ENCODE measurements around the gene MACROD2.
A peak's percentile ranks its signal among the peaks of the same experiment; 100 is the strongest.

Gene MACROD2

GRCh38 chr20:14932040-14932439 lies 936.7 kb downstream of the MACROD2 start:
- no peak for DNase-seq

GRCh38 chr20:14935285-14935684 lies 940.0 kb downstream of the MACROD2 start:
- DNase-seq = no peak

GRCh38 chr20:14937021-14937420 lies 941.7 kb downstream of the MACROD2 start:
- no peak for DNase-seq

- DNase-seq = no peak
Measured at GRCh38 chr20:14937846-14938245, 942.5 kb downstream of the MACROD2 start.

GRCh38 chr20:14947536-14947935 lies 952.2 kb downstream of the MACROD2 start:
- DNase-seq = no peak

- DNase-seq = no peak
Measured at GRCh38 chr20:14947946-14948345, 952.6 kb downstream of the MACROD2 start.

GRCh38 chr20:14948416-14948815 lies 953.1 kb downstream of the MACROD2 start:
- no peak for DNase-seq

GRCh38 chr20:14950633-14951032 lies 955.3 kb downstream of the MACROD2 start:
- DNase-seq = no peak

- no peak for DNase-seq
Measured at GRCh38 chr20:14951105-14951504, 955.8 kb downstream of the MACROD2 start.

GRCh38 chr20:14951707-14952418 lies 956.5 kb downstream of the MACROD2 start:
- DNase-seq = no peak

GRCh38 chr20:14953736-14954135 lies 958.4 kb downstream of the MACROD2 start:
- DNase-seq = peak in 1 of 2 experiments; percentile 9

- peak in 1 of 2 experiments; percentile 2 for DNase-seq
Measured at GRCh38 chr20:14955399-14955798, 960.1 kb downstream of the MACROD2 start.

GRCh38 chr20:14956026-14956425 lies 960.7 kb downstream of the MACROD2 start:
- no peak for DNase-seq

GRCh38 chr20:14956538-14956937 lies 961.2 kb downstream of the MACROD2 start:
- DNase-seq = no peak

GRCh38 chr20:14957402-14957801 lies 962.1 kb downstream of the MACROD2 start:
- DNase-seq = no peak

GRCh38 chr20:14958626-14959025 lies 963.3 kb downstream of the MACROD2 start:
- DNase-seq = no peak

- DNase-seq = no peak
Measured at GRCh38 chr20:14959506-14960475, 964.5 kb downstream of the MACROD2 start.

- DNase-seq = no peak
Measured at GRCh38 chr20:14960831-14961230, 965.5 kb downstream of the MACROD2 start.

GRCh38 chr20:14963262-14963663 lies 967.9 kb downstream of the MACROD2 start:
- DNase-seq = no peak

- DNase-seq = no peak
Measured at GRCh38 chr20:14966203-14966602, 970.9 kb downstream of the MACROD2 start.

- DNase-seq = no peak
Measured at GRCh38 chr20:14966808-14967207, 971.5 kb downstream of the MACROD2 start.

GRCh38 chr20:14972256-14972655 lies 976.9 kb downstream of the MACROD2 start:
- DNase-seq = no peak

GRCh38 chr20:14972690-14973089 lies 977.4 kb downstream of the MACROD2 start:
- no peak for DNase-seq

- DNase-seq = no peak
Measured at GRCh38 chr20:14979453-14979986, 984.2 kb downstream of the MACROD2 start.

Data from Kasumi-1 (cell line).